ENCODE data around the gene PRKCZ. TPM values are rescaled to one million over a fixed set of nuclear protein-coding genes. Genes with fewer than 3 reads are reported as not detected.

The PRKCZ gene
- total RNA-seq, 1 donor: 4.6 TPM

DNA sequence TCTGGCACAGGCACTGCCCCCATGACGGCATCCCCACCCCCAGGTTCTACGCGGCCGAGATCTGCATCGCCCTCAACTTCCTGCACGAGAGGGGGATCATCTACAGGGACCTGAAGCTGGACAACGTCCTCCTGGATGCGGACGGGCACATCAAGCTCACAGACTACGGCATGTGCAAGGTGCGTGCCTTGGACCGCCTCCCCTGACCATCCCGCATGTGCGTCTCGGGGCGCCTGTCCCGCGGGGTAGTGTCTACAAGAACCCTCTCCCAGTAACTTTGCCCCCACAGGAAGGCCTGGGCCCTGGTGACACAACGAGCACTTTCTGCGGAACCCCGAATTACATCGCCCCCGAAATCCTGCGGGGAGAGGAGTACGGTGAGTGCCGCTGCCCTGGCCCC, 121.8 kb downstream of the PRKCZ start:
- H3K4me1 ChIP-seq (ENCODE audit: insufficient read depth, low read length): no peaks in the 10 kb centered on the region

DNA sequence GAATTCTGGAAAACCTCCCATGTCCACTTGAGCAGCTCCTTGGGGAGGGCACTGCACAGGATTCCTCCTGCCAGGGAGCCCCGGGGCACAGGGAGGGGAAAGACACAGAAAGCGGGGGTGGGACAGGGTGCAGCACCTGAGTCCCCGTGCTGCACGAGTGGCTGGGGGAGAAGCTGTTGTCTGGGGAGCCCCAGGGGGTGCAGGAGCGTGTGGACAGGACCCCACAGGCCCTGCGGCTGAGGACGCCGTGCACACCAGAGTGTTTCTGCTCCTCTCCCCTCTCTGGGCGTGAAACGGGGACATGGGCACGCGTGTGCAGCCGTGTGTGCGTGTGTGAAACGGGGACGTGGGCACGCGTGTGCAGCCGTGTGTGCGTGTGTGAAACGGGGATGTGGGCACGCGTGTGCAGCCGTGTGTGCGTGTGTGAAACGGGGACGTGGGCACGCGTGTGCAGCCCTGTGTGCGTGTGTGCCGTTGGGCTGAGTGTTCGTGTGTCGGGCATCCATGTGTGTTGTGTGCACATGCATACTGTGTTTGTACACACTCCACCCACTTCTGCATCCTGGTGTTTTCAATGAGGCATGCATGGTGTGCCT, 122.4 kb downstream of the PRKCZ start:
- no peaks in the 10 kb centered on the region for H3K9me3 ChIP-seq (ENCODE audit: low read depth, low read length)
- H3K4me1 ChIP-seq (ENCODE audit: insufficient read depth, low read length): no peaks in the 10 kb centered on the region
- no peaks in the 10 kb centered on the region for H3K27me3 ChIP-seq (ENCODE audit: insufficient read depth, low read length)
- no peak overlapping the region for H3K4me3 ChIP-seq (ENCODE audit: low read length)

More for the DNA sequence above, 121.8 kb downstream of the PRKCZ start:
- Histone ChIP-seq H3K27me3 (ENCODE audit: insufficient read depth, low read length) (no peaks in the 10 kb centered on the region), H3K9me3 (ENCODE audit: low read depth, low read length) (no peaks in the 10 kb centered on the region), H3K4me3 (ENCODE audit: low read length) (no peak overlapping the region)

DNA sequence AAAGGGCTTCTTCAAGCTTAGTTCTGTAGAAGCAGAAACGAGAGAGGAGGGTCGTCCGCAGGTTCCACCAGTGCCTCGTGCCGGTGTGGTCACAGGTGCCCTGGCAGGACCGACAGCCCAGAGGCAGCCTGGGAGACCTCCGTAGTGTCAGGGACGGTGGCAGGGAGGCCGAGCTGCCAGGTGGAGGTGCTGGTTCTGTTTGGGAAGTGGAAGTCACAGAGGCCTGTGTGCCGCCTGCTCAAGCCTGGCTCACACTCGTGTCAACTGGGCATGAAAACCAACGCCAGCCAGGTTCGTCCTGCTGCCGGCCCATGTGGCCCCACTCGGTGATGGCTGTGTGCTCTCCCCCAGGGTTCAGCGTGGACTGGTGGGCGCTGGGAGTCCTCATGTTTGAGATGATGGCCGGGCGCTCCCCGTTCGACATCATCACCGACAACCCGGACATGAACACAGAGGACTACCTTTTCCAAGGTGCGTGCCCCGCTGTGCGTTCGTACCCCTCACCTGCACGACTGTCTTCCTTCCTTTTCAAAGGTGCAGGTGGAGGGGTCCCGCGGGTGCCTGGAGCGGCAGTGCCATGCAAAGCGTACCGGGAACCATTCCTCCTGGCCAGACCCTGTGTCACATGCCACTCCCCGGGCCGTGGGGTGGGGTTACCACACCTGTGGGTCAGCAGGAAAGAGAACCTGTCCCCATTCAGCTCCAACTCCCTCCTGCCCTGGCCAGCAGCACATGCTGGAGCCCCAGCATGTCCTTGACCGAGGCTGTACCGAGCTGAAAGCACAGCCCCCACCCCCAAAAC, 123.5 kb downstream of the PRKCZ start:
- H3K9me3 ChIP-seq (ENCODE audit: low read depth, low read length): no peaks in the 10 kb centered on the region
- no peak overlapping the region for H3K4me3 ChIP-seq (ENCODE audit: low read length)
- H3K27me3 ChIP-seq (ENCODE audit: insufficient read depth, low read length): no peaks in the 10 kb centered on the region
- H3K4me1 ChIP-seq (ENCODE audit: insufficient read depth, low read length): no peaks in the 10 kb centered on the region

DNA sequence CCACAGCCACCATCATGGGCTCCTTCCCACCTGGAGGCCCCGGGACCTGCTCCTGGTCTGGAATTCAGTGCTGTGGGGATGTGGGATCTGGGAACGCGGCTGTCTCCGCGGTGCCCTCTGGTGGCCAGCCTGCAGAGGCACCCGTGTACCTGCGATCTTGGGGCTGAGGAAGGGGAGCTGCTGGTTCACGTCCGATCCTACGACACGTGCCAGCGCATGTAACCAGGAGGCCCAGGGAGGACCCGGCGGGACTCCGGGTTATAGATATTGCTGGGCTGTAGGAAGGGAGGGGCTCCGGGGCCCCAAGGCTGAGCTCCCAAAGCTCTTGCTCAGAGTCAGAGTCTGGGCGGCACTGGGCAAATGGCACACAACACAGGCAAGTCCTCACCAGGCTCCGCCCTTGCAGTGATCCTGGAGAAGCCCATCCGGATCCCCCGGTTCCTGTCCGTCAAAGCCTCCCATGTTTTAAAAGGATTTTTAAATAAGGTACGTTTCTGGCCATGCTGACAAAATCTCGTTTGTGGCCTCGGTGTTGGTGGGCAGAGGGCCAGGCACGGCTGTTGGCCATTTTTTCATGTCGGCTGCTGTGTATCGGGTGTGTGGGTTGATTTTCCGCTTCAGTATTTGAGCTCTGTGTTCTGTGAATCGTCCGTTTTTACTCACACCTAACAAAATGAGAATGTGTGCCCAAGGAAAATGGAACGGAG, 124.3 kb downstream of the PRKCZ start:
- Histone ChIP-seq H3K4me1 (ENCODE audit: insufficient read depth, low read length) (no peaks in the 10 kb centered on the region), H3K9me3 (ENCODE audit: low read depth, low read length) (no peaks in the 10 kb centered on the region), H3K27me3 (ENCODE audit: insufficient read depth, low read length) (no peaks in the 10 kb centered on the region), H3K4me3 (ENCODE audit: low read length) (no peak overlapping the region)

DNA sequence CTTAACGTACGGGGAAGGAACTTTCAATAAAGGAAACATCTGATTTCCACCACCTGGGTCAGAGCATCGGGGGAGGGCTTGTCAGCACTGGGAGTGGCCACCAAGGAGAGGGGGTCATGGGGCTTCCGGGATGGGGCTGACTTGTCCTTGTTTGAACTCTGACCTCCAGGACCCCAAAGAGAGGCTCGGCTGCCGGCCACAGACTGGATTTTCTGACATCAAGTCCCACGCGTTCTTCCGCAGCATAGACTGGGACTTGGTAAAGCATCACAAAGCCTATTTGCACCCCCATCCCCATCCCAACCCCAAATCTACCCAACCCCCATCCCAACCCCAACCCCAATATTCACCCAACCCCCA, 124.8 kb downstream of the PRKCZ start:
- Histone ChIP-seq H3K4me1 (ENCODE audit: insufficient read depth, low read length) (no peaks in the 10 kb centered on the region), H3K4me3 (ENCODE audit: low read length) (no peak overlapping the region), H3K27me3 (ENCODE audit: insufficient read depth, low read length) (no peaks in the 10 kb centered on the region), H3K9me3 (ENCODE audit: low read depth, low read length) (no peaks in the 10 kb centered on the region)

DNA sequence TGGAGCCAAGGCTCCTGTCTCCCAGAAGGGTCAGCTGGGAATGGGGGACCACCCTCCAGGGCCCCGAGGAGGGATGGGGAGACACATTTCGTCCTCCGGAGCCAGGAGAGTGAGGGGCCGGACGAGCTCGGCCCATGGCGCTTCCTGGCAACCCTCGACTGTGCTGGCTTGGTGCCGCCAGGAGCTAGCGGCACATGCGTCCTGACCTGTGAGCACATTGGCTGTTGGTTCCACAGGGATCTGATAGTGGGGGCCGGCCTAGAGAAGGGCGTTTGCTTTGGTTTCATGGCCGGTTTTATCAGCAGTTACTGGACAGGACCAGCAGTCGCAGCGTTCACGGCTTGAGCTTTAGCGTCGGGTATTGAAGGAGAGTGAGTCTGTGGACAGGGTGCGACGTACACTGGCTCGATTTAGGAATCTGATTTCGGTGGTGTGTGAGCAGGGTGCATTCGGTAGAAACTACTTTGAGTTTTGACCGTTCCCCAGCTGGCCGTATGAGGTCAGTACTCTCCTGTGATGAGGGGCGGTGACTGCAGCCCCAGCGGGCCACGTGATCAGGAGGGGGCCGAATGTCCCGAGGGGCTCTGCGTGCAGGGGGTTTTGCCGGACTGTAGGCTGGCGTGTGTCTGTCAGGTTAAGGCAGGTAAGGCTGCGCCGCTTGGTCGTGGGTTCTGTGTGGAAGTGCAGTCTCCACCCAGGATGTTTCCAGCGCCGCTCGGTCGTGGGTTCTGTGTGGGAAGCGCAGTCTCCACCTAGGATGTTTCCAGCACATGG, 125.7 kb downstream of the PRKCZ start:
- Histone ChIP-seq H3K4me3 (ENCODE audit: low read length) (no peak overlapping the region), H3K4me1 (ENCODE audit: insufficient read depth, low read length) (no peaks in the 10 kb centered on the region), H3K9me3 (ENCODE audit: low read depth, low read length) (no peaks in the 10 kb centered on the region), H3K27me3 (ENCODE audit: insufficient read depth, low read length) (no peaks in the 10 kb centered on the region)

DNA sequence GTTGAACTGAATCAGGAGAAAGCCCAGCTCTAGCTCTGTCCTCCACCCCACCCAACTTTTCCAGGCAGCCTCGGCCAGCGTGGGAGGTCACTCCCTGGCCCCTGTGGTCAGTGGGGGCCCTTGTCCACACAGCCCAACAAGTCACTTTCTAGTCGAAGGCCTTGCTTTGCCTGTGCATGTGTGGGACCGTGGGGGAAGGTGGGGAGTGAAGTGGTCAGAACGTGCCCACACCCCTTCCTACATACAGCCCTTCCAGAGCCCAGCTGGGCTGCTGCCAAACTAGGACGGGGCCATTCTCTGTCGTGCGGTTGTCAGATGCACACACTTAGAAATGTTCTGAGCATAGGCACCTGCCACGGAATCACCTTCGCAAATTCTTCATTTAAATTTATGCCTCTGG, 126.4 kb downstream of the PRKCZ start:
- H3K4me1 ChIP-seq (ENCODE audit: insufficient read depth, low read length): no peaks in the 10 kb centered on the region
- no peaks in the 10 kb centered on the region for H3K9me3 ChIP-seq (ENCODE audit: low read depth, low read length)
- no peak overlapping the region for H3K4me3 ChIP-seq (ENCODE audit: low read length)
- no peaks in the 10 kb centered on the region for H3K27me3 ChIP-seq (ENCODE audit: insufficient read depth, low read length)

DNA sequence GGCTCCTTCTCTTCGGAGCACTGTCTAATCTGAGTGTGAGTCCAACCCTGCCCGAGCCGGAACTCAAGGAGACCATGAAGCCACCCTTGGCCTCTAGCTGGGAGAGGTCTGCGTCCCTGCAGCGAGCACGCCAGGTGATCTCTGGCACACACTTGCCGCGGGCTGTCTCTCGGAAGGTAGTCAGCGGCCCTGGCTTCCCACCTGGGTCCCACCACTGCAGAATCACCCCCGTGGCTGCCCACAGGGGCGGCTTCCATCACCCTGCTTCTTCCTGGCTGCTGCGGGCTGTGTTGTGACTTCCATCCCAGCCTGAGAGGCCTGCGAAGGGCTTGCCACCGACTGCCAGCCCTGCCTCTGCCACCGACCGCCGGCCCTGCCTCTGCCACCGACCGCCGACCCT, 127.3 kb downstream of the PRKCZ start:
- no peaks in the 10 kb centered on the region for H3K4me1 ChIP-seq (ENCODE audit: insufficient read depth, low read length)
- H3K9me3 ChIP-seq (ENCODE audit: low read depth, low read length): no peaks in the 10 kb centered on the region

DNA sequence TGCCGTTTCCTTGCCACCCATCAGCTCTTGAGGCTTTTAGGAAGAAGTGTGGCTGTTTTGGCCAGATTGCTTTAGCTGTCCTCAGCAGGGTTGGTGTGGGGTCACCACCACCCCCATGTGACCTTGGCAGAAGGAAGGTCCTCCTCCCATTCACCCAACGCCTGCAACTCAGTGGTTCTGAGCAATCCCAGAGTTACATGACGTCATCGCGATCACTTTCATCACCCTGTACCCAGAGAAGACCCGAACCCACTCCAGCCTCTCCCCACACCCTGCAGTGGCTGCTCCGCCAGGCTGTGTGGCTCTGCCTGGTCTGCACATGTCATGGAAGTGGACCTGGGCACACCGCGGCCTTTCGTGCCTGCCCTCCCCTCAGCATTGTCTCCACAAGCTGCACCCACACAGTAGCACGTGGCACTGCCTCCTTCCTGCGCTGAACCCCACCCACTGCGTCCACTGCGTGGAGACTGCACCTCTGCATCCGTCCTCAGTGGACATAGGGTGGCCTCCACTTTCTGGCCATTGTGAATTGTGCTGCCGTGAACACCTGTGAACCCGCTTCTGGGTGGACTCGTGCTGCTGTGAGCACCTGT, 127.8 kb downstream of the PRKCZ start:
- H3K27me3 ChIP-seq (ENCODE audit: insufficient read depth, low read length): no peaks in the 10 kb centered on the region
- no peak overlapping the region for H3K4me3 ChIP-seq (ENCODE audit: low read length)
- no peaks in the 10 kb centered on the region for H3K9me3 ChIP-seq (ENCODE audit: low read depth, low read length)
- no peaks in the 10 kb centered on the region for H3K4me1 ChIP-seq (ENCODE audit: insufficient read depth, low read length)

More for the DNA sequence above, 127.3 kb downstream of the PRKCZ start:
- H3K27me3 ChIP-seq (ENCODE audit: insufficient read depth, low read length): no peaks in the 10 kb centered on the region
- no peak overlapping the region for H3K4me3 ChIP-seq (ENCODE audit: low read length)

DNA sequence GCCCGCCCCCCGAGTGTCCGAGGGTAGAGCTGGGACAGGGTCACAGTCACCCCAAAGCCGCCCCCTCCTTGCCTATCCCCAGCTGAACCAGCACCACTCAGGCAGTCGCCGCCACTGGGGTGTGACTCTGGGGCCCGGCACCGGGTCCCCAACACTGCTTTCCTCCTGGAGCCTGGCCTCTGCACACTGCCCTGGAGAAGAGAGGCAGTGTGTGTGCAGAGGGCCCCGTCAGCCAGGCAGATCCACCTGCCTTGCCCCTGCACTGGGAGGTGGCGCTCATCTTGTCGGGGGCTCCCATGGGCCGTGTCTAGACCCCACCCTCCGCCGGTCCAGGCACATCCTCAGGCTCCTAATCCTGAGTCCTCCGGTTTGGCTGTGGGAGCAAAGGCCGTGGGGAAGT, 128.7 kb downstream of the PRKCZ start:
- Histone ChIP-seq H3K4me1 (ENCODE audit: insufficient read depth, low read length) (no peaks in the 10 kb centered on the region), H3K27me3 (ENCODE audit: insufficient read depth, low read length) (no peaks in the 10 kb centered on the region), H3K9me3 (ENCODE audit: low read depth, low read length) (no peaks in the 10 kb centered on the region), H3K4me3 (ENCODE audit: low read length) (no peak overlapping the region)

DNA sequence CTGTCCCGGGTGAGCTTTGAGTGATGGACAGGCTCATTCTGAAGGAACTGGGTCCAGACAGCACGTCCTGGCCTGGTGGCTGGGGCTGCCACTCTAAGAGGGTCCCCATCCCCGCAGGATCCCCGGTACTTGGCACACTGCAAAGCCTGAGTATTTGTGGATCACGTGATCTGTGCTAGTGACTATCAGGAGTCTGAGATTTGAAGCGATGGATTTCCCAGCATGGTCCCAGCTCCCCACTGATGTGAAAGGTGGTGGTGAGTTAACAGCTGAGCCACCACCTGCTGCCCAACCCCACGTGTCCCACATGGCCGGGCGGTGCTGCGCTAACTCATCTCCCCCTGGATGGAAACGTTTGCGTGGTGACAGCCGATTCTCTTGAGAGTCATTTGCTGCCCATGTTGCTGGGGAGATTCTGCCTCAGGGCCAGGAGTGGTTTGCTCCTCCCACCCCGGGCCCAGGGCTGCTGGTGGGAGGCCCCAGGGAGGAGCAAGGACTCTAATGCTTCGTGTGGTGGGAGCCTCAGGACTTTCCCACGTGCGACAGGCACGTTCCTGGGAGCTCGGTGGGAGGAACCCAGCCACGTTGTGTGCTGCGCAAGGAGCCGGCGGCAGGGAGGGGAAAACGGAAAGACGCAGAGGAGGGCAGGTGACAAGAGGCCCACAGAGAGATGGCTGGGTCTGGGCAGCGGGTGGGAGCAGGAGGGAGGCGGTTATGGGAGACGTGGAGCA, 129.2 kb downstream of the PRKCZ start:
- no peaks in the 10 kb centered on the region for H3K27me3 ChIP-seq (ENCODE audit: insufficient read depth, low read length)
- H3K4me3 ChIP-seq (ENCODE audit: low read length): no peak overlapping the region
- no peaks in the 10 kb centered on the region for H3K4me1 ChIP-seq (ENCODE audit: insufficient read depth, low read length)
- no peaks in the 10 kb centered on the region for H3K9me3 ChIP-seq (ENCODE audit: low read depth, low read length)

DNA sequence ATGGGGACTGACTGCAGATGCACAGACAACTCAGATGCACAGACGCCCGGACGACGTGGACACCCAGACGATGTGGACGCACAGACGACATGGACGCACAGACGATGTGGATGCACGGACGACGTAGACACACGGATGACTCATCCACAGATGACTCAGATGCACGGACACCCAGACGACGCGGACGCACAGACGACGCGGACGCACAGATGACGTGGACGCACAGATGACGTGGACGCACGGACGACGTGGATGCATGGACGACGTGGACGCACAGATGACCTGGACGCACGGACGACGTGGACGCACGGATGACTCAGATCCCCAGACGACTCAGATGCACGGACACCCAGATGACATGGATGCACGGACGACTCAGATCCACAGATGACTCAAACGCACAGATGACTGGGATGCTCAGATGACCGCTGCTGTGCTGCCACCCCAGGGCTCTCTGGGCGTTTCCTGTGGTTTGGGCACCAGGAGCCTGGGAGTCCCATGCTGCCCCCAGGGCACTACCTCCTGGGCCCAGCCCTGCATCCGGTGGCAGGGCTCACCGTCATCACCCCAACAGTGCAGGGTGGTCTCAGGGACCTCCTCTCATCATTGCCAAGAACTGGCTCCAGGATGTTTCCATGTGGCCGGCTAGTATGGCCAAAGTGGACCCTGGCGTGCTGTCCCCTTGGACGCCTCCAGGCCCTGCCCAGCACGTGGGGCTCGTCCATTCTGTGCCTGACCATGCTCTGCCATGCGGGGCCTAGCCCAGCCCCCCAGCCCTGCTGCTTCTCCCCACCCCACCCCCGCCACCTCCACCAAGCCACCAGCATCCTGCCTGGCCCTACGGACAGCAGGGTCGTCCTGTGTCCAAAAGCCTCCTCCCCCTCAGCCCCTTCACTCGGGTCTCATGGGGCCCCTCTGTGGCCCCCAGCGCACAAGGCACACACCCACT, 130.4 kb downstream of the PRKCZ start:
- no peaks in the 10 kb centered on the region for H3K4me1 ChIP-seq (ENCODE audit: insufficient read depth, low read length)
- no peaks in the 10 kb centered on the region for H3K27me3 ChIP-seq (ENCODE audit: insufficient read depth, low read length)
- no peaks in the 10 kb centered on the region for H3K9me3 ChIP-seq (ENCODE audit: low read depth, low read length)
- no peak overlapping the region for H3K4me3 ChIP-seq (ENCODE audit: low read length)

DNA sequence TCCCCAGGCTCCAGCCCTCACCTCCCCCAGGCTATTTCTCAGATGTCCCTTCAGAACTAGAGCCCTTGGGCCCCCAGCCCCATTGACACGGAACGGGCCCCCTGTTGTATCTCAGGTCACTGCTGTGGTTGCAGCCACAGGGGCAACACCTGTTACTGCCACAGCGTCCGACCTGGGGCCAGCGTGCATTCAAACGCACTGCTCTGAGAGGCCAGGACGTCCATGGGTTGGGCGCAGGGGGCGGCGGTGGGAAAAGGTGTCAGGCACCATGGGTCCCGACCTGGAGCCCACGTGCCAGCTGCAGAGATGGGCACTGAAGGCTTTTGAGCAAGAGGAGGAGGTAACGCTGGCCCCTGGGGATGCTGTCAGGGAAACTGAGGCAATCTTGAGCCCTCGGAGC, 131.1 kb downstream of the PRKCZ start:
- Histone ChIP-seq H3K9me3 (ENCODE audit: low read depth, low read length) (no peaks in the 10 kb centered on the region), H3K27me3 (ENCODE audit: insufficient read depth, low read length) (no peaks in the 10 kb centered on the region), H3K4me1 (ENCODE audit: insufficient read depth, low read length) (no peaks in the 10 kb centered on the region), H3K4me3 (ENCODE audit: low read length) (no peak overlapping the region)

Data from mononuclear cell (primary cell).